ENCODE measurements around the gene VAC14.

The VAC14 gene

DNA sequence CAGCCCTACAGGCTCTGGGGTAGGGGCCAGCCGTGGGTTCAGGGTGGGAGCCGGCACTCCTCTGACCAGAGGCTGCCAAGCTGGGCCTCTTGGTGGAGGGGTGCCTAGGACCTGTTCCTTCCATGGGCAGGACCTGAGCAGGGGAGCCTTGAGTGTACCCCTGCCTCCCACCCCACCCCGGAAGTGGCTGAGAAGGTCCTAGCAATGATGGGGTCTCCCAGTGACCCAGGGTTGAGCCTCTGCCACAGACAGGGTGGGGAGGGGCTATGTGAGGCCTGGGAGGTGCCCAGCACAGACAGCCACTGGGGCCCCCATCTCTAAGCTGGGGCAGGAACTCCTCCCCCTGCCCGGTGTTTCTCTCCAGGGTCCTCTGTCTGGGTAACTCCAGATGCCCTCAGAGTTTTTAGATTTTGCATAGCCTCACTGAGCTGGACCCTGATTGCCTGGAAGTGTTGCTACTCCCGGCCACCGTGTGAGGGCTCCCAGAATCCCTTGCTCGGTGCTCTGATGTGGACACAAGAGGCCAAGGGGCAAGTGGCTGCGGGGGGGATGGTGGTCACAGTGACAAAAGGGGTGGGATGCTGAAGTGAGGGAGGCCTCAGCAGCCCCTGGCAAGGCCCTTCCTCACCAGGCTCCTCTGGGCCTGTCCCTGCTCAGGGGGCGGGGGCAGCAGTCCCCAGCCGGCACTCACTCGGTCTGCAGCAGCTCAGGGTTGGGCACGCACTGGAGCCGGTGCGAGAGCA, 108.7 kb downstream of the VAC14 start:
- H3K4me3 ChIP-seq (ENCODE audit: low read length), result no peak overlapping the region
- peaks cover 68% of the 10 kb centered on the region for H3K4me1 ChIP-seq (ENCODE audit: control insufficient read depth, insufficient read depth, low read length)
- H3K9ac ChIP-seq (ENCODE audit: low read length), result peak overlapping the region; percentile 62
- H3K9me3 ChIP-seq (ENCODE audit: control insufficient read depth, low read length), result no peaks in the 10 kb centered on the region
- no peaks in the 10 kb centered on the region for H3K36me3 ChIP-seq (ENCODE audit: control insufficient read depth, insufficient read depth, low read length, severe bottlenecking)
- DNase-seq (ENCODE audit: low read depth), result no peak
- H3K27me3 ChIP-seq (replicated peaks; ENCODE audit: control insufficient read depth, insufficient read depth, low read length), result no peaks in the 10 kb centered on the region

DNA sequence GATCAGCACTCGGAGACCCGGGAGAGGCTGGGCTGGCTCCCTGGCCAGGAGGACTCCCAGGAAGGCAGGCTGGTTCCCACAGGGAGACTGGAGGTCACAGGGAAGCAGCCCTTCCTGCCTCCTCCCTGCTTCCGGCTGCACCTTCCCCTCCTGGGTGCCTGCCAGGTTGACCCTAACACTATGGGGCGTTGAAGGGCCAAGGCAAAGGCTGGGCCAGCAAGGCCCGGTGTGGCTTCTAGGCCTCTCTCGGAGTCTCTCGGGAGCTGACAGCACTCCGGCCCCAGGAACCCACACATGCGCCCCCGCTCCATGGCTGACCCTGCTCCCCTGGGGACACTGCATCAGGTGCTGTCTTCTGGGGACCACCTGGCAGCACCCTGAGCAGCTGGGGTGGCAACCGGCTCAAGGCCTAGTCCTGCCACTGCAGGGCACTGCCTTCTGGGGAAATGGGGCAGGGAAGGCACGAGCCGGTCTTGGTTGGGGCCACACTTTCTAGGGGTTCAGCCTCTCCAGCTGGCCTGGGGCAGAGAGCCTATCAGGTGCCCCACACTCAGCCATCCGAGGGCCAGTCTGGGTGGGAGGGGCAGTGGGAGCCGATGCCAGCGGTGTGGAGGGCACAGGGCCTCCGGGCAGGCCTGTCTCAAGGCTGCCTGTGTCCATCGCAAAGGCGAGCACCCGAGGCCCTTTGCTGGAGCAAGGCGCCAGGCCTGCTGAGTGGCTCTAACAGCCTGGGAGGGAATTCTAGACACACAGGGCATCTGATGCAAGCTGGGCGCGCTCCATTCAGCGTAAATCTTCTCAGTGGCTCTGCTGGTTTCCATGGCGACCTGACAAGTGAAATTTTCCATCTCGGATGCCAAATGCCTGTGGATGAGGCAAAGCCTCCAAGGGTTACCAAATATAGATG, 109.5 kb downstream of the VAC14 start:
- Histone ChIP-seq H3K9me3 (ENCODE audit: control insufficient read depth, low read length) (no peaks in the 10 kb centered on the region), H3K4me1 (ENCODE audit: control insufficient read depth, insufficient read depth, low read length) (peaks cover 77% of the 10 kb centered on the region), H3K27me3 (replicated peaks; ENCODE audit: control insufficient read depth, insufficient read depth, low read length) (no peaks in the 10 kb centered on the region), H3K4me3 (ENCODE audit: low read length) (no peak overlapping the region), H3K36me3 (ENCODE audit: control insufficient read depth, insufficient read depth, low read length, severe bottlenecking) (no peaks in the 10 kb centered on the region), H3K9ac (ENCODE audit: low read length) (peak overlapping the region; percentile 56)
- DNase-seq (ENCODE audit: low read depth), result peak; percentile 100

DNA sequence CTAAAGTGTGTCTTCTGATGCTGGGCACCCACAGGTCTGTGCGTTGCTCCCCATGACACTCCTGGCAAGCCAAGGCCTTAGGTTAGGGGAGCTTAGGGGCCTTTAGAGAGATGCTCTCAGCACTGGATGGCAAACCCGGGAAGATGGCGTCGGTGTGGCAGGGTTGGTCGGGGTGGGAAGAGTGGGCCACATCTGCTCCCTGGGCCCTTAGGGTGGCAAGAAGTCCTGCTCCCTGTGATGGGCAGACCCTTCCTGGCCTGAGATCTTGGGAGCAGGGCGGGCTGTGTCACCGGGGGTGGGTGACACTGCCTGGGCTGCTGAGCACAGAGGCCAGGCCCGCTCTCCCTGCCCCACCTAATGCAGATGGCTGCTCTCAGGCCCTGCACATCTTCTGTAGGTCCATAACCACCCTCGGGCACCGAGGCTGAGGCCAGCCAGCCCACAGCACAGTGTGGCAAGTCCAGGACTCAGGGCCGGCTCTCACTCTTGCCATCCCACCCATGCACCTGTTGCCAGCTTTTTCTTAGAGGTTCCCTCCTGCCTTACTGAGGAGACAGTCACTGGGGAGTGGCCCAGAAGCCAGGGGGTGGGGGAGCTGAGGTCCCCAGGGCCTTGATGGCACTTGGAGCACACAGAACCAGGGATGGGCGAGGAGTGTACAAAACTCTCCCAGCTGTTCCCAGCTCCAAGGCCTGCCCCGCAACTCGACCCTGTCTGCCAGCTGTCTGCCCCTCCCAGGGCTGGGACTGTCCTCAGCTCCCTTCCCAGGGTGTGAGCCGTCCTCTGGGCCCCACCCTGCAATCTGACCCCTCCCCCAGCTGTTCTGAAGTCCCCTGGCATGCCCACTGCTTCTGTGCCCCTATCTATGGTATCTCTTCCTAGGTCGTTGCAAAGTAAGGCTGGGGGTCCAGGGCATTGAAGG, 110.7 kb downstream of the VAC14 start:
- no peaks in the 10 kb centered on the region for H3K9me3 ChIP-seq (ENCODE audit: control insufficient read depth, low read length)
- DNase-seq (ENCODE audit: low read depth), result peak; percentile 66
- H3K4me1 ChIP-seq (ENCODE audit: control insufficient read depth, insufficient read depth, low read length), result peaks cover 80% of the 10 kb centered on the region
- no peaks in the 10 kb centered on the region for H3K36me3 ChIP-seq (ENCODE audit: control insufficient read depth, insufficient read depth, low read length, severe bottlenecking)
- H3K4me3 ChIP-seq (ENCODE audit: low read length), result no peak overlapping the region
- no peaks in the 10 kb centered on the region for H3K27me3 ChIP-seq (replicated peaks; ENCODE audit: control insufficient read depth, insufficient read depth, low read length)
- peak overlapping the region; percentile 56 for H3K9ac ChIP-seq (ENCODE audit: low read length)

GRCh38 chr16:70689035-70689969, 111.7 kb downstream of the VAC14 start:
- H3K4me3 ChIP-seq (ENCODE audit: low read length), result no peak overlapping the region
- no peak for DNase-seq (ENCODE audit: low read depth)
- no peaks in the 10 kb centered on the region for H3K36me3 ChIP-seq (ENCODE audit: control insufficient read depth, insufficient read depth, low read length, severe bottlenecking)
- no peaks in the 10 kb centered on the region for H3K9me3 ChIP-seq (ENCODE audit: control insufficient read depth, low read length)
- no peaks in the 10 kb centered on the region for H3K27me3 ChIP-seq (replicated peaks; ENCODE audit: control insufficient read depth, insufficient read depth, low read length)
- peak overlapping the region; percentile 28 for H3K9ac ChIP-seq (ENCODE audit: low read length)
- peaks cover 79% of the 10 kb centered on the region for H3K4me1 ChIP-seq (ENCODE audit: control insufficient read depth, insufficient read depth, low read length)

- H3K4me3 ChIP-seq (ENCODE audit: low read length), result no peak overlapping the region
- no peaks in the 10 kb centered on the region for H3K27me3 ChIP-seq (replicated peaks; ENCODE audit: control insufficient read depth, insufficient read depth, low read length)
- DNase-seq (ENCODE audit: low read depth), result peak; percentile 37
- H3K9ac ChIP-seq (ENCODE audit: low read length), result peak overlapping the region; percentile 54
- no peaks in the 10 kb centered on the region for H3K9me3 ChIP-seq (ENCODE audit: control insufficient read depth, low read length)
- no peaks in the 10 kb centered on the region for H3K36me3 ChIP-seq (ENCODE audit: control insufficient read depth, insufficient read depth, low read length, severe bottlenecking)
- H3K4me1 ChIP-seq (ENCODE audit: control insufficient read depth, insufficient read depth, low read length), result peaks cover 77% of the 10 kb centered on the region
Observed at GRCh38 chr16:70688246-70688742, 112.7 kb downstream of the VAC14 start.

- no peak for DNase-seq (ENCODE audit: low read depth)
- H3K9me3 ChIP-seq (ENCODE audit: control insufficient read depth, low read length), result no peaks in the 10 kb centered on the region
- no peaks in the 10 kb centered on the region for H3K27me3 ChIP-seq (replicated peaks; ENCODE audit: control insufficient read depth, insufficient read depth, low read length)
- H3K36me3 ChIP-seq (ENCODE audit: control insufficient read depth, insufficient read depth, low read length, severe bottlenecking), result no peaks in the 10 kb centered on the region
- H3K4me3 ChIP-seq (ENCODE audit: low read length), result no peak overlapping the region
- peaks cover 75% of the 10 kb centered on the region for H3K4me1 ChIP-seq (ENCODE audit: control insufficient read depth, insufficient read depth, low read length)
- peak overlapping the region; percentile 54 for H3K9ac ChIP-seq (ENCODE audit: low read length)
Observed at GRCh38 chr16:70687671-70688245, 113.2 kb downstream of the VAC14 start.

- no peak overlapping the region for H3K4me3 ChIP-seq (ENCODE audit: low read length)
Observed at GRCh38 chr16:70687102-70687511, 113.9 kb downstream of the VAC14 start.

DNA sequence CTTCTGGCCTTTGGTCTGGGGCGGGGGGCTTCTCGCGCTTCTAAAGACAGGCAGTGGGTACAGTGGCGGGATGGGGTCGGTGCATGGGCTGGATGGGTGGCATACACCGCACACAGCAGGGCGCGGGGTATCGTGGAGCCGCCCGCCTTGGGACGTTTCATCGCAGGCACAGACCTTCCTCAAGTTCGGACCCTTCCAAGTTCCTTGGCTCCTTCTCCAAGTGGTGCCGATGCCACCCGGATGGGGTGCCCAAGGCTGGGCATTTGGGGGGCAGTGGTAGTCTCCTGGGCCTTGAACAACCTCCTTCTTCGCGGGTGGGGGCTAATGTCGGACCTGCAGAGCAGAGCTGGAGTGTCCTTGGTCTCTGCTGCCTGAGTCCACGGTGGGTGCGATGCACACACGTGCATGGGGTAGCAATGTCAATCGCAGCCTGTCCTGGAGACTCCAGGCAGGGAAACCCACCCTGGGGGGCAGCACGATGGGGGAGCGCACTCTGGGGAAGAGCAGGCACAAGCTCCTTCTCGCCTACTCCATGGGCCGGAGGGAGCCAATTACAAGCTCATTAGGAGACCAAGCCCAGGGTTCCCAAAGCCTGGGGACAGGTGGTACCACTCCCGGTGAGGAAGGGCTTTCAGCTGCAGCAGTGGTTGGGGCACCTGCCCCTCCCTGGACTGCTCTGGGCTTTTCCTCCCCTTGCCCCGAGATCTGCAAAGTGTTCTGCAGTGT, 114.4 kb downstream of the VAC14 start:
- Histone ChIP-seq H3K4me1 (ENCODE audit: control insufficient read depth, insufficient read depth, low read length) (peaks cover 72% of the 10 kb centered on the region), H3K27me3 (replicated peaks; ENCODE audit: control insufficient read depth, insufficient read depth, low read length) (no peaks in the 10 kb centered on the region), H3K4me3 (ENCODE audit: low read length) (peak overlapping the region; percentile 70), H3K9ac (ENCODE audit: low read length) (peak overlapping the region; percentile 77), H3K9me3 (ENCODE audit: control insufficient read depth, low read length) (no peaks in the 10 kb centered on the region), H3K36me3 (ENCODE audit: control insufficient read depth, insufficient read depth, low read length, severe bottlenecking) (no peaks in the 10 kb centered on the region)
- no peak for DNase-seq (ENCODE audit: low read depth)

More at GRCh38 chr16:70687102-70687511, 113.9 kb downstream of the VAC14 start:
- H3K27me3 ChIP-seq (replicated peaks; ENCODE audit: control insufficient read depth, insufficient read depth, low read length), result no peaks in the 10 kb centered on the region
- no peaks in the 10 kb centered on the region for H3K9me3 ChIP-seq (ENCODE audit: control insufficient read depth, low read length)
- H3K36me3 ChIP-seq (ENCODE audit: control insufficient read depth, insufficient read depth, low read length, severe bottlenecking), result no peaks in the 10 kb centered on the region
- H3K9ac ChIP-seq (ENCODE audit: low read length), result peak overlapping the region; percentile 4
- H3K4me1 ChIP-seq (ENCODE audit: control insufficient read depth, insufficient read depth, low read length), result peaks cover 72% of the 10 kb centered on the region
- peak; percentile 24 for DNase-seq (ENCODE audit: low read depth)

DNA sequence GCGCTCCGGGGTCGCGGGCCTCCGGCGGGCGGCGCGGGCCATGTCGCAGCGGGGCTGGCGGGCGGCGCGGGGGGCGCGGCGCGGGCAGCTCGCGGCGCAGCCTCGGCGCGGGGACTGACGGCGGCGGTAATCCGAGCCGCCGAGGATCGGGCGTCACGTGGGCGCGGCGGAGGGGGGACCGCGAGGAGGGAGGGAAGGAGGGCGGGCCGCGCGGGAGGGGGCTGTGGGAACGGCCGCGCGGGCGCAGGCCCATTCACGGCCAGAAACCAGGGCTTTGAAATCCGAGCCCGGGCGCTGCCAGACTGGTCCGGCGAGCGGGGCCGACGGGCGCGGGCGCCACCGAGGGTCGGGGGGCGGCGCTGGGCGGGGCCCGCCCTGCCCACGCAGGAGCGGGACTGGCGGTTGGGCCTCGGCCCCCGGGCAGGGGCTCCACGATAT, 115.0 kb downstream of the VAC14 start, which contains the start of gene MTSS2:
MTSS2 (minus strand) TSS at position 116 of the 438 bp plus-strand sequence. CDS start 262 bp downstream, outside the sequence.
- DNase-seq (ENCODE audit: low read depth), result peak; percentile 98
- Histone ChIP-seq H3K4me1 (ENCODE audit: control insufficient read depth, insufficient read depth, low read length) (peaks cover 72% of the 10 kb centered on the region), H3K27me3 (replicated peaks; ENCODE audit: control insufficient read depth, insufficient read depth, low read length) (no peaks in the 10 kb centered on the region), H3K9ac (ENCODE audit: low read length) (peak within 1 kb of the TSS; percentile 92), H3K4me3 (ENCODE audit: low read length) (peak within 1 kb of the TSS; percentile 93), H3K36me3 (ENCODE audit: control insufficient read depth, insufficient read depth, low read length, severe bottlenecking) (no peaks in the 10 kb centered on the region), H3K9me3 (ENCODE audit: control insufficient read depth, low read length) (no peaks in the 10 kb centered on the region)
